WTC11 (cell line): Measurements from ENCODE around the gene RCBTB1. TPM values are rescaled to one million over a fixed set of nuclear protein-coding genes. Genes with fewer than 3 reads are reported as not detected.
"Not testable (repeated sequence)": the region's sequence is repeated elsewhere in the genome, so short reads cannot be mapped to it uniquely, and the experiment has no call there.

Experiments used
- ATAC-seq: fragments of 200-7000 bp; cut with Tn5 transposase; 2 replicates; pipeline ENCODE4 v1.10.0; 2021; ENCODE audit warnings: mild to moderate bottlenecking, moderate library complexity
- CTCF ChIA-PET: fragments of 300-600 bp; sonication (Branson Sonifier 250); formaldehyde crosslinking; loops from one replicate; lab custom pipeline; 2021; ENCODE audit warnings: antibody characterized with exemption; lab: Charles Lee
- POLR2A ChIA-PET: fragments of 350-600 bp; sonication (Branson Sonifier 250); formaldehyde crosslinking; loops from one replicate; lab custom pipeline; 2021; ENCODE audit warnings: antibody characterized with exemption; lab: Charles Lee
- DNase-seq: peaks from one replicate; pipeline ENCODE4 v3.0.0; 2021; ENCODE audit warnings: low spot score
- H3K27ac Mint-ChIP-seq: 2 replicates; pipeline ENCODE4 v1.8.0; 2021; ENCODE audit warnings: mixed read lengths
- H3K27me3 Mint-ChIP-seq: 2 replicates; pipeline ENCODE4 v1.8.0; 2021; ENCODE audit warnings: low read depth, mild to moderate bottlenecking, moderate library complexity, mixed read lengths
- H3K36me3 Mint-ChIP-seq: 2 replicates; pipeline ENCODE4 v1.8.0; 2021; ENCODE audit warnings: mixed read lengths
- H3K4me1 Mint-ChIP-seq: 2 replicates; pipeline ENCODE4 v1.8.0; 2022; ENCODE audit warnings: mixed read lengths
- H3K4me3 Mint-ChIP-seq: 2 replicates; pipeline ENCODE4 v1.8.0; 2021; ENCODE audit warnings: mild to moderate bottlenecking, moderate library complexity, mixed read lengths
- H3K9me3 Mint-ChIP-seq: 2 replicates; pipeline ENCODE4 v1.8.0; 2021; ENCODE audit warnings: mixed read lengths
- ATF6 ChIP-seq: sonication (generic); formaldehyde crosslinking; IDR thresholded peaks from 2 replicates; pipeline ENCODE4 v1.8.1; 2023; ENCODE audit warnings: mild to moderate bottlenecking, missing genetic modification reagents
- ERG ChIP-seq: fragments of 250-450 bp; sonication (Bioruptor Pico); IDR thresholded peaks from 2 replicates; pipeline ENCODE4 v1.8.0; 2021; ENCODE audit warnings: mild to moderate bottlenecking
- FOXP1 ChIP-seq: sonication (generic); formaldehyde crosslinking; IDR thresholded peaks from 2 replicates; pipeline ENCODE4 v1.8.0; 2022; ENCODE audit warnings: missing genetic modification reagents, mild to moderate bottlenecking, moderate library complexity, borderline replicate concordance
- GABPB1 ChIP-seq: sonication (generic); formaldehyde crosslinking; IDR thresholded peaks from 2 replicates; pipeline ENCODE4 v1.8.1; 2023; ENCODE audit warnings: mild to moderate bottlenecking, missing genetic modification reagents
- GTF2I ChIP-seq: fragments of 250-450 bp; sonication (Bioruptor Pico); conservative IDR thresholded peaks from 2 replicates; pipeline ENCODE4 v1.4.0; 2021; ENCODE audit warnings: mild to moderate bottlenecking
- IRF1 ChIP-seq: sonication (generic); formaldehyde crosslinking; IDR thresholded peaks from 2 replicates; pipeline ENCODE4 v1.8.0; 2023; ENCODE audit warnings: missing genetic modification reagents
- IRF2 ChIP-seq: sonication (generic); formaldehyde crosslinking; IDR thresholded peaks from 2 replicates; pipeline ENCODE4 v1.8.0; 2022; ENCODE audit warnings: low read depth, missing genetic modification reagents, borderline replicate concordance
- MXD4 ChIP-seq: fragments of 250-450 bp; sonication (Bioruptor Pico); IDR thresholded peaks from 2 replicates; pipeline ENCODE4 v1.8.0; 2021; ENCODE audit warnings: mild to moderate bottlenecking, moderate library complexity, borderline replicate concordance
- NFE2L1 ChIP-seq: sonication (generic); formaldehyde crosslinking; IDR thresholded peaks from 2 replicates; pipeline ENCODE4 v1.8.1; 2023; ENCODE audit warnings: missing genetic modification reagents
- NR1H2 ChIP-seq: sonication (generic); formaldehyde crosslinking; IDR thresholded peaks from 2 replicates; pipeline ENCODE4 v1.9.0; 2021; ENCODE audit warnings: mild to moderate bottlenecking, moderate library complexity, missing genetic modification reagents
- NR2C2 ChIP-seq: sonication (generic); formaldehyde crosslinking; IDR thresholded peaks from 2 replicates; pipeline ENCODE4 v1.8.0; 2022; ENCODE audit warnings: mild to moderate bottlenecking, missing genetic modification reagents
- NR3C1 ChIP-seq: sonication (generic); formaldehyde crosslinking; conservative IDR thresholded peaks from 2 replicates; pipeline ENCODE4 v1.8.1; 2023; ENCODE audit warnings: low read depth, mild to moderate bottlenecking, missing genetic modification reagents
- PRRX2 ChIP-seq: fragments of 250-450 bp; sonication (Bioruptor Pico); IDR thresholded peaks from 2 replicates; pipeline ENCODE4 v1.8.0; 2021; ENCODE audit warnings: mild to moderate bottlenecking
- SP1 ChIP-seq: sonication (generic); formaldehyde crosslinking; conservative IDR thresholded peaks from 2 replicates; pipeline ENCODE4 v1.8.1; 2022; ENCODE audit warnings: missing genetic modification reagents
- USF2 ChIP-seq: sonication (generic); formaldehyde crosslinking; IDR thresholded peaks from 2 replicates; pipeline ENCODE4 v1.8.1; 2023; ENCODE audit warnings: mild to moderate bottlenecking, missing genetic modification reagents, moderate library complexity
- ZNF416 ChIP-seq: fragments of 250-450 bp; sonication (Bioruptor Pico); IDR thresholded peaks from 2 replicates; pipeline ENCODE4 v1.9.0; 2021; ENCODE audit warnings: mild to moderate bottlenecking, inconsistent platforms
- ZNF425 ChIP-seq: fragments of 250-450 bp; sonication (Bioruptor Pico); conservative IDR thresholded peaks from 2 replicates; pipeline ENCODE4 v1.9.0; 2021; ENCODE audit warnings: mild to moderate bottlenecking
- ZNF512 ChIP-seq: sonication (generic); formaldehyde crosslinking; IDR thresholded peaks from 2 replicates; pipeline ENCODE4 v1.8.1; 2022; ENCODE audit warnings: missing genetic modification reagents, borderline replicate concordance
- total RNA-seq: library from RNA; stranded (reverse); gene quantifications from 3 replicates; pipeline ENCODE4 v1.2.3, GENCODE V29; 2021

RCBTB1 gene
- total RNA-seq, 1 experiment from 2014 or later = 31.3 TPM

- no peak for TF ChIP-seq USF2 (CRISPR knock-in tag)
- TF ChIP-seq ZNF416 (CRISPR knock-in tag) = no peak
- no peak for TF ChIP-seq PRRX2 (CRISPR knock-in tag)
- TF ChIP-seq SP1 = no peak
Observed at GRCh38 chr13:49604570-49604969, 19.2 kb upstream of the RCBTB1 start (continued).

GRCh38 chr13:49602615-49603014 is 17.3 kb upstream of the RCBTB1 start:
- not testable (repeated sequence) for H3K4me1 Mint-ChIP-seq, DNase-seq, H3K4me3 Mint-ChIP-seq, H3K36me3 Mint-ChIP-seq, ATAC-seq, H3K9me3 Mint-ChIP-seq, H3K27me3 Mint-ChIP-seq, H3K27ac Mint-ChIP-seq
- CTCF ChIA-PET = interaction anchor here (0.8 kb wide), 1 partner anchor 47 kb away, joined by 3 read pairs; no protein-coding TSS in a partner anchor
- POLR2A ChIA-PET = interaction anchor here (0.7 kb wide), 1 partner anchor 1115 kb away, joined by 4 read pairs; no protein-coding TSS in a partner anchor

GRCh38 chr13:49602005-49602404 is 16.6 kb upstream of the RCBTB1 start:
- ChIA-PET CTCF (interaction anchor here (0.8 kb wide), 1 partner anchor 48 kb away, joined by 3 read pairs; no protein-coding TSS in a partner anchor), POLR2A (no interaction called here)
- DNase-seq (no peak), ATAC-seq (no peak)
- no peak for TF ChIP-seq NR3C1 (CRISPR knock-in tag)
- TF ChIP-seq IRF1 (CRISPR knock-in tag) = no peak
- no peak for TF ChIP-seq FOXP1
- TF ChIP-seq GABPB1 (CRISPR knock-in tag) = no peak
- TF ChIP-seq NR1H2 (CRISPR knock-in tag) = no peak
- TF ChIP-seq NFE2L1 (CRISPR knock-in tag) = no peak
- no peak for TF ChIP-seq ATF6 (CRISPR knock-in tag)
- no peak for TF ChIP-seq GTF2I
- no peak for TF ChIP-seq ZNF425 (CRISPR knock-in tag)
- TF ChIP-seq ERG = no peak
- TF ChIP-seq MXD4 = no peak
- TF ChIP-seq NR2C2 (CRISPR knock-in tag) = no peak
- TF ChIP-seq IRF2 = no peak
- TF ChIP-seq ZNF512 (CRISPR knock-in tag) = no peak
- 0 out of 2 replicates have a peak, but pooled peaks cover 2% of the 10 kb centered on the region for H3K4me1 Mint-ChIP-seq
- no peak overlapping the region for H3K4me3 Mint-ChIP-seq
- no peaks in the 10 kb centered on the region for H3K36me3 Mint-ChIP-seq
- H3K9me3 Mint-ChIP-seq = no peaks in the 10 kb centered on the region
- H3K27ac Mint-ChIP-seq = no peak overlapping the region
- no peaks in the 10 kb centered on the region for H3K27me3 Mint-ChIP-seq
